Measurements from ENCODE around the gene TTC13.

DNA sequence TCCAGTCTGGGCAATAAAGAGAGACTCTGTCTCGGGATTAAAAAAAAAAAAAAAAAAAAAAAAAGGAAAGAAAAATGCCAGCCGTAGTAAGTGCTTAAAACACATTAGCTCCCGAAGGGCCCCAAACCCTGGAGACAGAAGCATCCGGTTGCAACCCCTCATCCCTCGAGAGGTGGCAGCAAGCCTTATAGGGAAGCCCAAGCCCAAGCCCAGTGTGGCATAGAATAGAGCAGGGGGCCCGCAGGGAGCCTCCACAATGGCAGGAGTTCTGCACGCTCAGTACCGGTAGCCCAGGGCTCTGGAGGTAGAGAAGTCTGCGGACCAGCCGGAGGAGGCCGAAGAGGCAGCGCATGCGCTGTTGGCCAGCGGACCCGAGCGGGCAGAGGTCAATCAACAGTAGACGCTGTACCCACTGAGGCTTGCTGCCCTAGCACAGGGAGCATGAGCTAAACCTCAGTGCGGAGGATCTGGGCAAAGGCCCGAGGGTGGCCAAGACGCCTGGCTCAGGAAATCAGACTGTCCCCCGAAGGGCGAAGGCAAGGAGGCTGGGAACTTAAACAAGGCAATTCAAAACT lies 76.2 kb downstream of the TTC13 start:
- TF ChIP-seq CTCF (conservative IDR thresholded peaks at IDR 0.05; ENCODE audit: low read depth, low read length), result no peak
- TF ChIP-seq EZH2phosphoT487 (IDR thresholded peaks at IDR 0.05; ENCODE audit: borderline replicate concordance, low read length), result no peak
